Measurements from ENCODE around the gene ATP1B4. TPM values are rescaled to one million over a fixed set of nuclear protein-coding genes. Genes with fewer than 3 reads are reported as not detected.
A peak's percentile ranks its signal among the peaks of the same experiment; 100 is the strongest.

ATP1B4 gene
- total RNA-seq, 1 donor from 2014 or later, result not detected

DNA sequence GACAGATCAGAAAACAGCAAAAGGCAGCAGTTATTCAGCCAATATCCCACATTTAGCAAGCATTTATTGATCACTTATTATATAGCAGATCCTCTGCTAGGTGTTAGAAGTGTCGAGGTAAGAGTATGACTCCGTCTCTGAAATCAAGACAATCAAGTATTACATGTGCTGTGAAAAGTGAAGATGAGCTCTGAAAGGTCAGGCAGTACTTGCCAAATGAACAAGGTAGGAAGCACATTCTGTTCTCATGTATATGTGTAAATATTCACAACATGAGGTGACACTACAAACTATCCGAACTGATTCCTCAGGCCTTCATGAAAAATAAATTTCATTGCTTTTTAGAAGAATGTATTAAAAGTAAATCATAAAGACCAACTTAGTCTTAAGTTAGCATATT, 15.3 kb downstream of the ATP1B4 start:
- no peak for ATAC-seq

DNA sequence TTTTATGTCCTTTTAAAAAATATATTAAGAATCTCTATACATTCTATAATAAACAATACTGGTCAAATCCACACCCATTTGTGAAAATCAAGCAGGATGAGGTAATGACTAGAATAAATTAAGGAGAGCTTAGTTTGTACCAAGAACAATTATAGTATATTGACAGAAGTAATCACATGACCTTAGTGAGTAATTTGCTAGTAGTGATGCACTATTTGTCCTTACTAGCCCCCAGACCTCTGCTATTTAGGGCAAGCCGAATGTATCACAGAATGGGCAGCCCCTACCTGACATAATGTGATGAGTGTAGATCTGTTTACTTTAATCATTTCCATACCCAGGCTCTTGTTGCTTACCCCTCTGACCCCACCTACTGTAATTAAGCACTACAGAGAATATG, 15.8 kb downstream of the ATP1B4 start:
- no peak for ATAC-seq

DNA sequence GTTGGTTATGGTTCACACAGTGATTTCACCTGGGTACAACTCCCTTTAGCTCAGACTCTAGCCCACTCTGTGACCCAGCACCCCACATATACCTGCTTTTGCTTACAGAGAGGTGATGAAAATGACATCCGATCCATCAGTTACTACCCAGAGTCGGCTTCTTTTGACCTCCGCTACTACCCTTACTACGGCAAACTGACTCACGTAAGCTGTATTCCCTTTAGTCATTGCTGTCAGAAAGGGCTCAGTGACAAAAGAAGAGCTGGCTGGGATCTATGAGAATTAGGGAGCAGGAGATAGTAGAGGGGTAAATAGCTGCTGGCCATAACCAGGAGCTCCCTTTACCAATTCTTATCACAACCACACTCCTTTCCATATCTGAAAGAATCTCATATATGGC, 16.7 kb downstream of the ATP1B4 start:
- ATAC-seq, result no peak

DNA sequence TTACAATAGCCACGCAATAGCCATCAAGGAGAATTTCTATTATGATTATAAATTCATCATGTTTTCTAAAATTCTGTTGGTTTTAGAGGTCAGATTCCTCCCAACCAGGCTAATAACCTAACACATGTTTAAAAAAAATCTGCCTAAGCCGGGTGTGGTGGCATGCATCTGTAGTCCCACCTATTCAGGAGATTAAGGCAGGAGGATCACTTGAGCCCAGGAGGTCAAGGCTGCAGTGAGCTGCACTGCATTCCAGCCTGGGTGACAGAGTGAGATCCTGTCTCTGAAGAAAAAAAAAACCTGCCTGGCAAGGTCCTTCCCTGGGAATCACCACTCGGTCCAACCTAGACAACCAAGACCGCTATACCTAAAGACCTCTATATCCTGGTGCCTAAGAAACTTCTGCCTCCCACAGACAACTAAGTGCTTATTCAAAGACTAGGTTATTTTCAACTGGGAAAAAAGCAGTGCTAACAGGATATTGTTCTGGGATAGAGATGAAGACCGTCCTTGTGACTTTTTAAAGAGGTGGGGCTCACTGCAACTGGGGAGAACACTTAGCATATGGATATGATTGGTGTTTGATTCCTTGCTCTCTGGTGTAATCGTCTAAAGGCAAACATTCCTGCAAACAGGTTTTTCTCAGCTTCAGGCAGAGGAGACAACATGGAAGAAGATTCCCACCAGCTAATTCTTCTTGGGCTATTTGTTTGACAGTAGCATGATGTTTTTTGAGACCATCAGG, 18.2 kb downstream of the ATP1B4 start:
- no peak for ATAC-seq

DNA sequence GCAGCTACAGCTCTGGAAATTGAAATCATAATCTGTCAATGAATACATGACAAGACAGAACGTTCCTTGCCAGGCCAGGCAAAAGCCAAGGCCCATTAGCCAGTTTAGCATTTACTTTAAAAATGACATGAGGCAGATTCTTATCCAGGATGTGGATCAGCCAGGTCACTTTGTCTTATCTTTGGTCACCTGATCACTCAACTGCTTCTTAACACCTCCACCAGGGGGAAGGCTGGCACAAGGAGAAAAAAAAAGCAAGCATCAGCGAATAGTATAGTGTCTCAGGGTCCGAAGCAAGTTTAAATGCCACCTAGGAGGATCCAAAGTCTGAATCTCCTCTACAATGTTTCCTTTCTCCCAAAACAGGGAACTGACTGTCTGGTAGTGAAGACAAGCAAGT, 18.8 kb downstream of the ATP1B4 start:
- peak; percentile 46 for ATAC-seq

DNA sequence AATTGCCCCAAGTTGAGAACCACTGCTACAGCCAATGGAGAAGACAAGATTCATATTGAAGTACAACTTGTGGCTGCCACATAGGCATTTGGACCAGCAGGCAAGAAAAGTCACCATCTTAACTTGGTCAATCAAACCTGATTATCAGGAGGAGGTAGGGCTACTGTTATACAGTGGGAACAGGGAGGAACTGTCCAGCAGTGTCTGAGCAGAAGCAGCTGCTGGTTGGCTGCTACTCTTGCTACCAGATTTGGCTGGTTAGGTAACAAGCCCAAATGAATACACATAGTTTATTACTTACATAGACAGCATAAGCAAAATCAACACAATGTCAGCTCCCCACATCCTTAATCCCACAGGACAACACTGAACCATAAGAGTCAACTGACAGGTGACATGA, 39.4 kb downstream of the ATP1B4 start:
- ATAC-seq, result no peak

DNA sequence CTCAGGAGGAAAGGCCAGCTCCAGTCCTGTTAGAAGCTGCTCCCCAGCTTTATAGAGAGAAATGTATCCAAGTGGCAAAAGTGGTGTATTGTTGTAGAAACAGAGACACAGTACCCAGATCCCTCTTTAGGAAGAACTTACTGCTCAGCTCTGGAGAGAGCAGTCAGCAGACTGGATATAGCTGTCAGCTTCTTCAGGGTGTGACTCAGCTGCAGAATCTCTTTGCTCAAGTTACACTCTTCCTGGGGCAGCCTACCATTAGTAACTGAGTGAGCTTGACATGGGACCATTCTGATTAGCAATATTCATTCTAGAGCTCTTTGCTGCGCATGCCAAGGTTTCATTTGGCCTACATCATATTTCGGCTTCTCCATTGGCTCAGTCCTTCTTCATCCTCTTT, 40.5 kb downstream of the ATP1B4 start:
- ATAC-seq, result no peak

DNA sequence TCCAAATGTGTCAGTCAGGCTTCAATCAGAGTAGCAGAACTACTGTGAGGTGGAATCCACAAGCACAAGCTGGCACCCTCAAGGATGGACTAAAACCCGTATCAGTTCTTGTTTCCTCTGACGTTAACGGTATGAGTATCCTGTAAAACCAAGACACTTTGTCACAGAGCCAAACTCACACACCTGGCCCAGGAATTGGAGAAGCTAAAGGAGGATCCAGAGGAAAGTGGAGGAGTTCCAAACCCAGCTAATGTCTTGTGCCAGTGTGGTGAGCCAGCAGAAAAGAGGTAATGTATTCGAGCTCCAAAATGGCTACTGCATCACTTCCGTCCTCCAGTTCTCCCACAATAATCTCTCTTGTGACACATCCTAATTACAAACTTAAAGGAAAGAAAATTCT, 44.7 kb downstream of the ATP1B4 start:
- ATAC-seq, result no peak

DNA sequence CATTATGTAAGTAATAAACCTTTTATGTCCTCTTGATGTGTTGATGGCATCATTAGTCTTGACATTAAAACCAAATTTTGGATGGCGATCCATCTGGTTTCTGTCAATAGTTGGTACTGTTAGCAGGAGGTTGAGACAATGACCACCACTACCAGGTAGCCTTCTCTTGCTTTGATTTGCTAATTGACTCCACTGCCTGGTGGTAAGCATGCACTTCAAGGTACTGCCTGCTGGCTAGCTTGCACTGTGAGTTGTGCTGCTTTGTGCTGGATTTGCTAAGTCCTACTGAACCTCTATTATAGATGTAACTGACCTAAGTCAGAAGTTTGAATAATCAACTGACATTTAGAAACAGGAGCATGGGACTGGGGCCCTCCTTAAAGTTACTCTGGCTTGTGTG, 46.3 kb downstream of the ATP1B4 start:
- no peak for ATAC-seq

DNA sequence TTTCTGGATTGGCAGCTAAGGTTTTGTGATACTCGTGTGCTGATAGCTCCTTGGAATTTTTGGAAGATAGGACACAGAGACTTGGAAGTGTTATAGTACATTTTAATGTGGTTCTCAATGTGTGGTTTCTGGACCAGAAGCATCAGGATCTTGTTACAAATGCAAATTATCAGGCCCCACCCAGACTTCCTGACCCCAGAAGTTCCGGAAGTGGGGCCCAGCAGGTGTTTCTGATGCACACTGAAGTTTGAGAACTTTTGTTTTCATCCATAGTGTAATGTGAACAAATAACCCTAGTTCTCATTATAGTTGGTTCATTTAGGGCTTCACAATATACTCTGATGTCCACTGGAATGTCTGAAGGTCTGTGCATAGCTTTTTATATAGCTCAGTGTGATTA, 57.6 kb downstream of the ATP1B4 start:
- no peak for ATAC-seq

DNA sequence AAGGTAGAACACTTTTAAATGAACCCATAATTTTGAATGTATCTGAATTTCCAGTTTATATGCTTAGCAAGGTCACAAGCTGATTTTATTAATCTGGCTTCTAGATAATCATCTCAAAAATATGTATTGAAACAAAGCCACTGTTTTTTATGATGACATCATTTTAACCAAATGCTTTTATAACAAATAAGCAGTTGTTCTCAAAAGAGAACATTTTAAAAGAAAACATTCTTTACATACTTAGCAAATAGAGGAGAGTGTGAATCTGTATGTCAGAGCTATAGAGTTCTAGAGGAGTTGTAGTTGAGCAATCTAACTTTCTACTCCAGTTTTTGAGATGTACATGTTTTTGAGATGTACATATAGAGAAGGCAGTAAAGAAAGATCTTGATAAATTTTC, 64.7 kb downstream of the ATP1B4 start:
- no peak for ATAC-seq

DNA sequence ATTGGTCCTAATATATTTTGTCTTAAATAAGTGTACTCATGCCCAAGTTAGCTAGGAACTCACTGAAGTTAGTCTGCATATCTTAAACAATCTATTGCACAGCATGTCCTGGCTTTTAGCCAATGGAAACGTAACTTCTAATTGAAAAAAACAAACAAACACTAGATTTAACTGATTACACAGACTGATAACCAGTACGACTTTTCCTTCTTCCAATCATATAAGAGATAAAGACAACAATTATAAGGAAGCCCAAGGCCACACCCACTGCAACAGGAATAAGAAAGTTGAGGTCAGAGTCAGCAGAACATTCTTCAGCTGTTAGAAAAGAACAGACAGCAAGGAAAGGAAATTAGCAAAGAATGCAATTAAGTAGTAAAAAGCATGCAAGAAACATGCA, 66.4 kb downstream of the ATP1B4 start:
- ATAC-seq, result no peak

DNA sequence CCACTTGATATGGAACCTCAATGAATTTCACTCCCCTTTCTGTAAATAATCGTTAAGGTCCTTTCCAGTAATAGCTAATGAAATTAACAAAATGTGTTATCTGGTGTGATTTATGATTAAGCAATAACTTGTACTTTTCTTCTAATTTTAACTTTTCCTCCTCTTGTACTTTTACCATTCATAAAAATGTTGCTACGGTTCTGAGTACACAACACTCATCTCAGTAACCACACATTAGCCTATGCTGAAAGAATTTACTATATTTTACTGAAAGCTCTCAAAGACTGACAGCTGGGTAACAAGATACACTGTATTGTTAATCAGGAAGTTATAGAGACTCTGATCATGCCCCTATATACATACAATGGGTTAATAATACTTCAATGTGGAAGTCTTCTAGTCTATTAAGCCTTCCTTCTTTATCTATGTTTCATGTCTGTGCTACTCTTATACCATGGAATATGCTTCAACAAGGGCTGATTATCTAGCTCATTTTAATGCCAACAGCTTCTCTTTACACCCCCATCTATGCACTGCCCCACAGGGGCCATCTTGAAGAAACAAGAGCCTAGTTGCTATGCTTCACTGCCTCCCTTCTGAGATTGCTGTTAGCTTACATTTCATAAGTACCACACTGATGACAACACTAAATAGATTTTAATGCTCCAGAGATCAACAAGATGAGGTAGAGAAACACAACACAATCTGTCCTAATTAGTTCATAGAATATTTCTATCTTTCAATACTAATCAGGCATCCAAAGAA, 68.1 kb downstream of the ATP1B4 start:
- no peak for ATAC-seq

Other genes with a start within 250 kb of the ATP1B4 start
- not detected for gene RHOXF1, start 246.2 kb upstream of the ATP1B4 start, total RNA-seq
- gene RHOXF2, start 203.5 kb upstream of the ATP1B4 start, total RNA-seq, result not detected
- 10.0 TPM for gene ZBTB33, start 111.3 kb upstream of the ATP1B4 start, total RNA-seq
- 0.20 TPM for gene TMEM255A, start 50.6 kb upstream of the ATP1B4 start, total RNA-seq
- gene LAMP2, start 107.2 kb downstream of the ATP1B4 start, total RNA-seq, result 131 TPM
- 37.2 TPM for gene CUL4B, start 198.9 kb downstream of the ATP1B4 start, total RNA-seq
- 34.0 TPM for gene MCTS1, start 242.0 kb downstream of the ATP1B4 start, total RNA-seq

Data from esophagus mucosa (tissue), 1 donor.